ENCODE results near the gene P2RY2.

The P2RY2 gene

GRCh38 chr11:73244589-73245240 lies 26.6 kb downstream of the P2RY2 start:
- DNase-seq (ENCODE audit: low read depth in 2 of 2): no peak

GRCh38 chr11:73245461-73245860 lies 27.4 kb downstream of the P2RY2 start:
- DNase-seq (ENCODE audit: low read depth in 2 of 2): no peak

- DNase-seq (ENCODE audit: low read depth in 2 of 2): no peak
These were observed 28.2 kb downstream of the P2RY2 start for GRCh38 chr11:73246303-73246702.

GRCh38 chr11:73248526-73249185 lies 30.6 kb downstream of the P2RY2 start:
- DNase-seq (ENCODE audit: low read depth in 2 of 2): no peak

- no peak for DNase-seq (ENCODE audit: low read depth in 2 of 2)
These were observed 31.2 kb downstream of the P2RY2 start for GRCh38 chr11:73249304-73249703.

- DNase-seq (ENCODE audit: low read depth in 2 of 2): no peak
These were observed 32.0 kb downstream of the P2RY2 start for GRCh38 chr11:73249853-73250783.

GRCh38 chr11:73252577-73253191 lies 34.6 kb downstream of the P2RY2 start:
- DNase-seq (ENCODE audit: low read depth in 2 of 2): no peak

- no peak for DNase-seq (ENCODE audit: low read depth in 2 of 2)
These were observed 39.4 kb downstream of the P2RY2 start for GRCh38 chr11:73257342-73258103.

- DNase-seq (ENCODE audit: low read depth in 2 of 2): no peak
These were observed 40.3 kb downstream of the P2RY2 start for GRCh38 chr11:73258104-73259035.

GRCh38 chr11:73259406-73260126 lies 41.5 kb downstream of the P2RY2 start:
- DNase-seq (ENCODE audit: low read depth in 2 of 2): no peak

- DNase-seq (ENCODE audit: low read depth in 2 of 2): no peak
These were observed 42.0 kb downstream of the P2RY2 start for GRCh38 chr11:73260127-73260457.

GRCh38 chr11:73262851-73263495 lies 44.9 kb downstream of the P2RY2 start:
- DNase-seq (ENCODE audit: low read depth in 2 of 2): no peak

- no peak for DNase-seq (ENCODE audit: low read depth in 2 of 2)
These were observed 45.6 kb downstream of the P2RY2 start for GRCh38 chr11:73263640-73264039.

- no peak for DNase-seq (ENCODE audit: low read depth in 2 of 2)
These were observed 47.3 kb downstream of the P2RY2 start for GRCh38 chr11:73265278-73265810.

- no peak for DNase-seq (ENCODE audit: low read depth in 2 of 2)
These were observed 48.0 kb downstream of the P2RY2 start for GRCh38 chr11:73265853-73266645.

GRCh38 chr11:73266646-73267020 lies 48.6 kb downstream of the P2RY2 start:
- DNase-seq (ENCODE audit: low read depth in 2 of 2): no peak

- DNase-seq (ENCODE audit: low read depth in 2 of 2): no peak
These were observed 49.2 kb downstream of the P2RY2 start for GRCh38 chr11:73267122-73267846.
